Cardiac muscle cell (in vitro differentiated cells and primary cell): ENCODE measurements around the gene PPM1A. TPM values are rescaled to one million over a fixed set of nuclear protein-coding genes. Genes with fewer than 3 reads are reported as not detected.

Experiments
- DNase-seq, 2 donors: peaks; one replicate each; pipeline versions ENCODE4 v3.0.0 to v3.0.0-alpha.2; 2010 to 2017; ENCODE audit warnings: low read depth in 1 of 2, low spot score in 1 of 2
- H3K27ac ChIP-seq: fragments of 200-600 bp; sonication (generic); 2 replicates; pipeline ENCODE4 v1.5.1; 2016
- H3K27me3 ChIP-seq: fragments of 200-600 bp; sonication (generic); 2 replicates; pipeline ENCODE4 v1.6.0; 2016; ENCODE audit warnings: control low read depth
- H3K36me3 ChIP-seq: fragments of 200-600 bp; sonication (generic); 2 replicates; pipeline ENCODE4 v1.5.1; 2016; ENCODE audit warnings: control low read depth
- H3K4me1 ChIP-seq: fragments of 200-600 bp; sonication (generic); 2 replicates; pipeline ENCODE4 v1.8.1; 2017; ENCODE audit warnings: low read depth, mild to moderate bottlenecking, mixed run types
- H3K4me3 ChIP-seq: fragments of 200-600 bp; sonication (generic); 2 replicates; pipeline ENCODE4 v1.5.1; 2016; ENCODE audit warnings: mild to moderate bottlenecking
- H3K9me3 ChIP-seq: fragments of 200-600 bp; sonication (generic); 2 replicates; pipeline ENCODE4 v1.5.1; 2017; ENCODE audit warnings: low read depth, mild to moderate bottlenecking, control low read depth
- polyA plus RNA-seq: library from polyadenylated mRNA; unstranded; fragments of >200 nt; fragmentation: Nextera tagmentation; extraction: Ambion mirVana; gene quantifications from 2 replicates; pipeline ENCODE4 v1.2.1, GENCODE V29; 2016
- total RNA-seq: library from RNA; depleted of rRNA; stranded (reverse); fragments of >200 nt; gene quantifications from 2 replicates; pipeline ENCODE4 v1.2.3, GENCODE V29; 2016
- TF ChIP-seq, protein P1 (sequence below): IDR thresholded peaks from 2 replicates; pipeline ENCODE4 v1.5.1; 2012; ENCODE audit warnings: low read depth, mild to moderate bottlenecking, low read length

The PPM1A gene
- total and polyA plus RNA-seq, 2 experiments from 2014 or later: 19.6 to 24.1 TPM

DNA sequence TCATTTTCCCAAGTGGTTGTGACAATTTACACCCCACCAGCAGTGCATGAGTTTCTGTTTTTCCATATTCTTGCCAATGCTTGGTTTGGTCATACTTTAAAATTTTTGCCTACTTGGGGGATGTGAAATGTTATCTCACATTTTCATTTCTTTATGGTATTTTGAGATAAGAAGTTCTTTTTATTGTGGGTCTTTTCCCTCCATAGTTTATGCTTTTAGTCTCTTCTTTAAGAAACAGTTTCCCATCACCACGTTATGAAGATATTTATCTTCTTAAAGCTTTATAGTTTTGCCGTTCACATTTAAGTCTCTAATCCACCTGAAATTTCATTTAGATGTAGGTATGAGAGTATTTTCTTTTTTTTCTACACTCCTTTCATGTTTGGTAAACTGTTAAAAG is 95.7 kb downstream of the PPM1A start:
- Histone ChIP-seq H3K27ac (no peak overlapping the region), H3K27me3 (no peaks in the 10 kb centered on the region), H3K4me1 (peaks cover 4% of the 10 kb centered on the region), H3K9me3 (no peaks in the 10 kb centered on the region), H3K36me3 (no peaks in the 10 kb centered on the region), H3K4me3 (no peak overlapping the region)
- DNase-seq: no peak
- TF ChIP-seq, protein P1, sequence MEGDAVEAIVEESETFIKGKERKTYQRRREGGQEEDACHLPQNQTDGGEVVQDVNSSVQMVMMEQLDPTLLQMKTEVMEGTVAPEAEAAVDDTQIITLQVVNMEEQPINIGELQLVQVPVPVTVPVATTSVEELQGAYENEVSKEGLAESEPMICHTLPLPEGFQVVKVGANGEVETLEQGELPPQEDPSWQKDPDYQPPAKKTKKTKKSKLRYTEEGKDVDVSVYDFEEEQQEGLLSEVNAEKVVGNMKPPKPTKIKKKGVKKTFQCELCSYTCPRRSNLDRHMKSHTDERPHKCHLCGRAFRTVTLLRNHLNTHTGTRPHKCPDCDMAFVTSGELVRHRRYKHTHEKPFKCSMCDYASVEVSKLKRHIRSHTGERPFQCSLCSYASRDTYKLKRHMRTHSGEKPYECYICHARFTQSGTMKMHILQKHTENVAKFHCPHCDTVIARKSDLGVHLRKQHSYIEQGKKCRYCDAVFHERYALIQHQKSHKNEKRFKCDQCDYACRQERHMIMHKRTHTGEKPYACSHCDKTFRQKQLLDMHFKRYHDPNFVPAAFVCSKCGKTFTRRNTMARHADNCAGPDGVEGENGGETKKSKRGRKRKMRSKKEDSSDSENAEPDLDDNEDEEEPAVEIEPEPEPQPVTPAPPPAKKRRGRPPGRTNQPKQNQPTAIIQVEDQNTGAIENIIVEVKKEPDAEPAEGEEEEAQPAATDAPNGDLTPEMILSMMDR: no peak

DNA sequence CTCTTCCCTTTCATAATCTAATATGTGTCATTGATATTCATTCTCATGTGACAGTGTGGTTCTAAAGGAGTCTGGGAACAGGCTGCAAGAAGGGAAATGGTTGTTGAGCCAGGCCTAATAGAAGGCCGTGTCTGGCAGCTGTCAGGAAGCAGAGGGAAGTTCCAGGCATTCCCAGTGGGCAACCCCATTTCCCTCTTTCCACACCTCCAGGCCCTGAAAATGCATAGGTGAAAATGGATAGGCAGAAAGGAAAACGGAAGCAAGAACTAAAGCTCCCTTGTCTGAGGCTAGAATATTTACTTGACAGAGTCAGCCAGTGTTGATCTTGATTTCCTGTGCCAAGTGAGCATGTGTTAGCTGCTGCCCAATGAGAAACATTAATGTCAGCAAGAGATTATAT is 97.7 kb downstream of the PPM1A start:
- Histone ChIP-seq H3K27ac (no peak overlapping the region), H3K4me3 (no peak overlapping the region), H3K9me3 (no peaks in the 10 kb centered on the region), H3K4me1 (peaks cover 13% of the 10 kb centered on the region), H3K27me3 (no peaks in the 10 kb centered on the region), H3K36me3 (no peaks in the 10 kb centered on the region)
- TF ChIP-seq, protein P1: no peak
- no peak for DNase-seq

GRCh38 chr14:60348211-60348610 is 99.2 kb downstream of the PPM1A start:
- Histone ChIP-seq H3K27ac (no peak overlapping the region), H3K4me3 (no peak overlapping the region), H3K4me1 (peaks cover 13% of the 10 kb centered on the region), H3K27me3 (no peaks in the 10 kb centered on the region), H3K9me3 (no peaks in the 10 kb centered on the region), H3K36me3 (no peaks in the 10 kb centered on the region)
- no peak for DNase-seq
- TF ChIP-seq, protein P1: no peak

Other genes starting within 250 kb of the PPM1A start
- 54.9 and 129 TPM in 2 replicates for gene PCNX4, start 157.3 kb upstream of the PPM1A start, total RNA-seq
- gene PCNX4, start 157.3 kb upstream of the PPM1A start, polyA plus RNA-seq: 39.7 and 53.0 TPM in 2 replicates
- gene DHRS7, start 83.8 kb upstream of the PPM1A start, total RNA-seq: 24.1 and 32.3 TPM in 2 replicates
- gene DHRS7, start 83.8 kb upstream of the PPM1A start, polyA plus RNA-seq: 36.4 and 61.6 TPM in 2 replicates
- 0.56 and 2.2 TPM in 2 replicates for gene C14orf39, start 236.8 kb downstream of the PPM1A start, total RNA-seq
- gene C14orf39, start 236.8 kb downstream of the PPM1A start, polyA plus RNA-seq: 1.5 and 4.2 TPM in 2 replicates